ENCODE data around the gene GALNS.
"Not testable (repeated sequence)": the region's sequence is repeated elsewhere in the genome, so short reads cannot be mapped to it uniquely, and the experiment has no call there.

The GALNS gene

GRCh38 chr16:88893127-88893968 is 36.6 kb upstream of the GALNS start:
- no peaks in the 10 kb centered on the region for H3K4me1 ChIP-seq (ENCODE audit: insufficient read depth, poor library complexity, severe bottlenecking)
- no peak overlapping the region for H3K27ac ChIP-seq (ENCODE audit: poor library complexity, severe bottlenecking)
- DNase-seq (ENCODE audit: low spot score) = no peak
- H3K4me3 ChIP-seq (ENCODE audit: severe bottlenecking) = no peak overlapping the region
- no peak for TF ChIP-seq CTCF (IDR thresholded peaks at IDR 0.05; ENCODE audit: poor library complexity, severe bottlenecking)
- no peaks in the 10 kb centered on the region for H3K9me3 ChIP-seq (ENCODE audit: severe bottlenecking)
- no peaks in the 10 kb centered on the region for H3K27me3 ChIP-seq (ENCODE audit: insufficient read depth, poor library complexity, severe bottlenecking)
- ATAC-seq (ENCODE audit: low read depth) = 0 out of 3 replicates have a peak, but pooled peaks have one; percentile 15
- H3K36me3 ChIP-seq (ENCODE audit: low read depth) = no peaks in the 10 kb centered on the region

GRCh38 chr16:88892065-88892464 is 35.3 kb upstream of the GALNS start:
- DNase-seq (ENCODE audit: low spot score) = no peak
- H3K4me3 ChIP-seq (ENCODE audit: severe bottlenecking) = no peak overlapping the region
- no peak overlapping the region for H3K27ac ChIP-seq (ENCODE audit: poor library complexity, severe bottlenecking)
- no peaks in the 10 kb centered on the region for H3K9me3 ChIP-seq (ENCODE audit: severe bottlenecking)
- ATAC-seq (ENCODE audit: low read depth) = no peak
- TF ChIP-seq CTCF (IDR thresholded peaks at IDR 0.05; ENCODE audit: poor library complexity, severe bottlenecking) = no peak
- H3K27me3 ChIP-seq (ENCODE audit: insufficient read depth, poor library complexity, severe bottlenecking) = no peaks in the 10 kb centered on the region
- no peaks in the 10 kb centered on the region for H3K4me1 ChIP-seq (ENCODE audit: insufficient read depth, poor library complexity, severe bottlenecking)
- no peaks in the 10 kb centered on the region for H3K36me3 ChIP-seq (ENCODE audit: low read depth)

- Histone ChIP-seq H3K27me3 (ENCODE audit: insufficient read depth, poor library complexity, severe bottlenecking) (no peaks in the 10 kb centered on the region), H3K9me3 (ENCODE audit: severe bottlenecking) (no peaks in the 10 kb centered on the region), H3K4me3 (ENCODE audit: severe bottlenecking) (no peak overlapping the region), H3K27ac (ENCODE audit: poor library complexity, severe bottlenecking) (no peak overlapping the region), H3K36me3 (ENCODE audit: low read depth) (no peaks in the 10 kb centered on the region), H3K4me1 (ENCODE audit: insufficient read depth, poor library complexity, severe bottlenecking) (no peaks in the 10 kb centered on the region)
- DNase-seq (ENCODE audit: low spot score) (no peak), ATAC-seq (ENCODE audit: low read depth) (no peak)
- TF ChIP-seq CTCF (IDR thresholded peaks at IDR 0.05; ENCODE audit: poor library complexity, severe bottlenecking) = no peak
Observed at GRCh38 chr16:88891083-88891482, 34.3 kb upstream of the GALNS start.

GRCh38 chr16:88889702-88890352 is 33.1 kb upstream of the GALNS start:
- H3K36me3 ChIP-seq (ENCODE audit: low read depth); DNase-seq (ENCODE audit: low spot score); H3K4me1 ChIP-seq (ENCODE audit: insufficient read depth, poor library complexity, severe bottlenecking); H3K27ac ChIP-seq (ENCODE audit: poor library complexity, severe bottlenecking); H3K9me3 ChIP-seq (ENCODE audit: severe bottlenecking); ATAC-seq (ENCODE audit: low read depth); H3K27me3 ChIP-seq (ENCODE audit: insufficient read depth, poor library complexity, severe bottlenecking); H3K4me3 ChIP-seq (ENCODE audit: severe bottlenecking): not testable (repeated sequence)

- ATAC-seq (ENCODE audit: low read depth) (no peak), DNase-seq (ENCODE audit: low spot score) (no peak)
Observed at GRCh38 chr16:88888461-88889387, 32.0 kb upstream of the GALNS start.

More at GRCh38 chr16:88888461-88889387, 32.0 kb upstream of the GALNS start:
- Histone ChIP-seq H3K4me3 (ENCODE audit: severe bottlenecking) (no peak overlapping the region), H3K9me3 (ENCODE audit: severe bottlenecking) (no peaks in the 10 kb centered on the region), H3K27ac (ENCODE audit: poor library complexity, severe bottlenecking) (no peak overlapping the region), H3K4me1 (ENCODE audit: insufficient read depth, poor library complexity, severe bottlenecking) (no peaks in the 10 kb centered on the region), H3K27me3 (ENCODE audit: insufficient read depth, poor library complexity, severe bottlenecking) (no peaks in the 10 kb centered on the region), H3K36me3 (ENCODE audit: low read depth) (no peaks in the 10 kb centered on the region)
- TF ChIP-seq CTCF (IDR thresholded peaks at IDR 0.05; ENCODE audit: poor library complexity, severe bottlenecking) = no peak
